ENCODE results near the gene MACROD1.

GRCh38 chr11:64003807-64004589, 161.9 kb downstream of the MACROD1 start:
- TF ChIP-seq YY1 (IDR thresholded peaks at IDR 0.05; ENCODE audit: low read depth, low read length) (no peak), POLR2A (IDR thresholded peaks at IDR 0.05; ENCODE audit: low read depth, low read length) (no peak), CTCF (IDR thresholded peaks at IDR 0.05 in 2 of 3, conservative IDR thresholded peaks at IDR 0.05 in 1 of 3; ENCODE audit: control insufficient read depth in 2 of 3, extremely low read depth in 1 of 3, insufficient read depth in 1 of 3, low read depth in 3 of 3, low read length in 3 of 3) (no peak), REST (IDR thresholded peaks at IDR 0.05; ENCODE audit: low read depth, low read length) (no peak), POLR2AphosphoS5 (IDR thresholded peaks at IDR 0.05; ENCODE audit: low read length) (no peak), RAD21 (IDR thresholded peaks at IDR 0.05; ENCODE audit: insufficient read depth, low read depth, low read length) (no peak), RFX5 (IDR thresholded peaks at IDR 0.05; ENCODE audit: low read depth, low read length) (no peak), TAF1 (IDR thresholded peaks at IDR 0.05; ENCODE audit: borderline replicate concordance, low read depth, low read length) (no peak), SPI1 (IDR thresholded peaks at IDR 0.05; ENCODE audit: borderline replicate concordance, insufficient read depth, low read depth, low read length) (no peak), USF2 (IDR thresholded peaks at IDR 0.05; ENCODE audit: borderline replicate concordance, low read depth, low read length) (no peak), RCOR1 (conservative IDR thresholded peaks at IDR 0.05; ENCODE audit: low read depth, low read length) (no peak)

Data from GM12878 (cell line).